ENCODE measurements around the gene SH3PXD2B.
"Not testable (repeated sequence)": the region's sequence is repeated elsewhere in the genome, so short reads cannot be mapped to it uniquely, and the experiment has no call there.

The SH3PXD2B gene

GRCh38 chr5:172288465-172288864 lies 165.9 kb downstream of the SH3PXD2B start:
- Histone ChIP-seq H3K14ac (ENCODE audit: low read length) (no peak overlapping the region), H3K4me3 (ENCODE audit: low read depth, low read length) (no peak overlapping the region), H2BK12ac (ENCODE audit: low read length) (no peak overlapping the region), H4K91ac (ENCODE audit: low read depth, low read length) (no peak overlapping the region), H2AFZ (ENCODE audit: insufficient read depth, low read length, poor library complexity) (no peak overlapping the region), H3K27me3 (ENCODE audit: insufficient read depth, low read length) (no peaks in the 10 kb centered on the region), H4K12ac (ENCODE audit: low read depth, low read length) (no peak overlapping the region), H3K4me1 (ENCODE audit: control insufficient read depth in 1 of 2, insufficient read depth in 2 of 2, low read length in 2 of 2) (peaks cover 5 to 8% of the 10 kb centered on the region in 2 experiments), H3K9me3 (ENCODE audit: insufficient read depth, low read depth, low read length) (no peaks in the 10 kb centered on the region), H3K79me1 (ENCODE audit: low read length) (peaks cover 11% of the 10 kb centered on the region), H3K9ac (ENCODE audit: low read length) (no peak overlapping the region), H2AK5ac (ENCODE audit: low read length) (no peak overlapping the region), H3K23ac (ENCODE audit: low read length) (no peak overlapping the region), H4K8ac (ENCODE audit: low read depth, low read length) (no peak overlapping the region), H3K4ac (ENCODE audit: low read depth, low read length) (no peak overlapping the region), H2BK5ac (ENCODE audit: low read depth, low read length, poor library complexity) (no peak overlapping the region), H3K79me2 (ENCODE audit: control insufficient read depth, insufficient read depth, low read length, poor library complexity) (peaks cover 6% of the 10 kb centered on the region), H2BK120ac (ENCODE audit: insufficient read depth, low read length, poor library complexity) (no peak overlapping the region), H3K18ac (ENCODE audit: low read length) (no peak overlapping the region), H3K4me2 (ENCODE audit: low read length) (no peak overlapping the region), H3K27ac (ENCODE audit: low read depth, low read length) (no peak overlapping the region), H3K36me3 (ENCODE audit: control insufficient read depth in 1 of 2, insufficient read depth in 2 of 2, low read length in 2 of 2) (no peaks in the 10 kb centered on the region)
- WGBS (ENCODE audit: extremely low coverage, insufficient coverage, insufficient read length): no CpG with 5 or more reads among the region's 4 CpGs
- no peak for DNase-seq

GRCh38 chr5:172287140-172287539 lies 167.2 kb downstream of the SH3PXD2B start:
- not testable (repeated sequence) for H4K8ac ChIP-seq (ENCODE audit: low read depth, low read length); H3K9me3 ChIP-seq (ENCODE audit: insufficient read depth, low read depth, low read length); H4K12ac ChIP-seq (ENCODE audit: low read depth, low read length); H3K23ac ChIP-seq (ENCODE audit: low read length); H3K27ac ChIP-seq (ENCODE audit: low read depth, low read length); H3K4me1 ChIP-seq (ENCODE audit: control insufficient read depth in 1 of 2, insufficient read depth in 2 of 2, low read length in 2 of 2); H2AFZ ChIP-seq (ENCODE audit: insufficient read depth, low read length, poor library complexity); H3K36me3 ChIP-seq (ENCODE audit: control insufficient read depth in 1 of 2, insufficient read depth in 2 of 2, low read length in 2 of 2); H3K4me3 ChIP-seq (ENCODE audit: low read depth, low read length); H3K4me2 ChIP-seq (ENCODE audit: low read length); H2BK5ac ChIP-seq (ENCODE audit: low read depth, low read length, poor library complexity); H3K9ac ChIP-seq (ENCODE audit: low read length); DNase-seq; H2BK120ac ChIP-seq (ENCODE audit: insufficient read depth, low read length, poor library complexity); H2AK5ac ChIP-seq (ENCODE audit: low read length); H4K91ac ChIP-seq (ENCODE audit: low read depth, low read length); H3K18ac ChIP-seq (ENCODE audit: low read length); H3K4ac ChIP-seq (ENCODE audit: low read depth, low read length); H2BK12ac ChIP-seq (ENCODE audit: low read length); H3K27me3 ChIP-seq (ENCODE audit: insufficient read depth, low read length); H3K14ac ChIP-seq (ENCODE audit: low read length)
- WGBS (ENCODE audit: extremely low coverage, insufficient coverage, insufficient read length): no CpG with 5 or more reads among the region's 3 CpGs
- Histone ChIP-seq H3K79me2 (ENCODE audit: control insufficient read depth, insufficient read depth, low read length, poor library complexity) (peaks cover 15% of the 10 kb centered on the region), H3K79me1 (ENCODE audit: low read length) (peaks cover 16% of the 10 kb centered on the region)

- Histone ChIP-seq H2BK12ac (ENCODE audit: low read length) (no peak overlapping the region), H4K8ac (ENCODE audit: low read depth, low read length) (no peak overlapping the region), H3K18ac (ENCODE audit: low read length) (no peak overlapping the region), H3K4ac (ENCODE audit: low read depth, low read length) (no peak overlapping the region), H3K79me2 (ENCODE audit: control insufficient read depth, insufficient read depth, low read length, poor library complexity) (peaks cover 20% of the 10 kb centered on the region), H3K23ac (ENCODE audit: low read length) (no peak overlapping the region), H2BK120ac (ENCODE audit: insufficient read depth, low read length, poor library complexity) (no peak overlapping the region), H2BK5ac (ENCODE audit: low read depth, low read length, poor library complexity) (no peak overlapping the region), H3K36me3 (ENCODE audit: control insufficient read depth in 1 of 2, insufficient read depth in 2 of 2, low read length in 2 of 2) (no peaks in the 10 kb centered on the region), H3K79me1 (ENCODE audit: low read length) (peaks cover 16% of the 10 kb centered on the region), H3K14ac (ENCODE audit: low read length) (no peak overlapping the region), H4K91ac (ENCODE audit: low read depth, low read length) (no peak overlapping the region), H3K4me3 (ENCODE audit: low read depth, low read length) (no peak overlapping the region), H3K4me2 (ENCODE audit: low read length) (no peak overlapping the region), H3K9me3 (ENCODE audit: insufficient read depth, low read depth, low read length) (no peaks in the 10 kb centered on the region), H3K4me1 (ENCODE audit: control insufficient read depth in 1 of 2, insufficient read depth in 2 of 2, low read length in 2 of 2) (peaks cover 4% of the 10 kb centered on the region in 2 experiments), H2AK5ac (ENCODE audit: low read length) (no peak overlapping the region), H3K27ac (ENCODE audit: low read depth, low read length) (no peak overlapping the region), H4K12ac (ENCODE audit: low read depth, low read length) (no peak overlapping the region), H2AFZ (ENCODE audit: insufficient read depth, low read length, poor library complexity) (no peak overlapping the region), H3K27me3 (ENCODE audit: insufficient read depth, low read length) (no peaks in the 10 kb centered on the region), H3K9ac (ENCODE audit: low read length) (no peak overlapping the region)
- no peak for DNase-seq
- no CpG with 5 or more reads among the region's 15 CpGs for WGBS (ENCODE audit: extremely low coverage, insufficient coverage, insufficient read length)
Measured at GRCh38 chr5:172285226-172286143, 168.8 kb downstream of the SH3PXD2B start.

- Histone ChIP-seq H3K27me3 (ENCODE audit: insufficient read depth, low read length) (no peaks in the 10 kb centered on the region), H4K12ac (ENCODE audit: low read depth, low read length) (peak overlapping the region; percentile 52), H2BK5ac (ENCODE audit: low read depth, low read length, poor library complexity) (peak overlapping the region; percentile 83), H3K9me3 (ENCODE audit: insufficient read depth, low read depth, low read length) (no peaks in the 10 kb centered on the region), H3K27ac (ENCODE audit: low read depth, low read length) (peak overlapping the region; percentile 66), H3K79me2 (ENCODE audit: control insufficient read depth, insufficient read depth, low read length, poor library complexity) (peaks cover 25% of the 10 kb centered on the region), H3K79me1 (ENCODE audit: low read length) (peaks cover 16% of the 10 kb centered on the region), H2AK5ac (ENCODE audit: low read length) (peak overlapping the region; percentile 92), H3K4me1 (ENCODE audit: control insufficient read depth in 1 of 2, insufficient read depth in 2 of 2, low read length in 2 of 2) (peaks cover 4% of the 10 kb centered on the region in 2 experiments), H3K14ac (ENCODE audit: low read length) (peak overlapping the region; percentile 95), H3K4ac (ENCODE audit: low read depth, low read length) (peak overlapping the region; percentile 65), H3K9ac (ENCODE audit: low read length) (peak overlapping the region; percentile 55), H3K36me3 (ENCODE audit: control insufficient read depth in 1 of 2, insufficient read depth in 2 of 2, low read length in 2 of 2) (peaks cover 0 to 2% of the 10 kb centered on the region in 2 experiments), H3K23ac (ENCODE audit: low read length) (no peak overlapping the region), H2AFZ (ENCODE audit: insufficient read depth, low read length, poor library complexity) (peak overlapping the region; percentile 79), H3K4me2 (ENCODE audit: low read length) (peak overlapping the region; percentile 83), H4K8ac (ENCODE audit: low read depth, low read length) (peak overlapping the region; percentile 90), H2BK120ac (ENCODE audit: insufficient read depth, low read length, poor library complexity) (peak overlapping the region; percentile 92), H4K91ac (ENCODE audit: low read depth, low read length) (peak overlapping the region; percentile 89), H3K18ac (ENCODE audit: low read length) (peak overlapping the region; percentile 93), H2BK12ac (ENCODE audit: low read length) (peak overlapping the region; percentile 63), H3K4me3 (ENCODE audit: low read depth, low read length) (peak overlapping the region; percentile 69)
- no CpG with 5 or more reads among the region's 11 CpGs for WGBS (ENCODE audit: extremely low coverage, insufficient coverage, insufficient read length)
- DNase-seq: peak in 1 of 2 donors; percentile 19
Measured at GRCh38 chr5:172284611-172284980, 169.7 kb downstream of the SH3PXD2B start.
